ENCODE data around the gene TOR4A.

GRCh38 chr9:137286975-137287383 lies 9.5 kb downstream of the TOR4A start:
- TF ChIP-seq POLR2AphosphoS5 (IDR thresholded peaks at IDR 0.05; ENCODE audit: borderline replicate concordance, low read depth, low read length) (no peak), EZH2 (IDR thresholded peaks at IDR 0.05) (no peak)

Measured in SK-N-MC (cell line).